Spleen (tissue), 11 donors: ENCODE measurements around the gene KIAA0040. TPM values are rescaled to one million over a fixed set of nuclear protein-coding genes. Genes with fewer than 3 reads are reported as not detected.

ENCODE experiments used
- DNase-seq: peaks from one replicate; pipeline ENCODE4 v3.0.0-alpha.2; 2020
- H3K27ac ChIP-seq, 8 donors: fragments of 200-600 bp; sonication (generic) in 7 of 8; 1 replicate in 4 of 8; 2 replicates in 4 of 8; pipeline versions ENCODE4 v1.5.0 to v1.8.0; 2016 to 2021; ENCODE audit warnings: inconsistent platforms in 4 of 8, mild to moderate bottlenecking in 4 of 8, moderate library complexity in 1 of 8
- H3K27me3 ChIP-seq, 7 donors: fragments of 200-600 bp; sonication (generic) in 6 of 7; replicated peaks in 1 of 7; 1 replicate in 4 of 7; 2 replicates in 3 of 7; pipeline versions ENCODE4 v1.5.0 to v1.8.0; 2016 to 2021; ENCODE audit warnings: inconsistent platforms in 3 of 7, mild to moderate bottlenecking in 1 of 7
- H3K36me3 ChIP-seq, 6 donors: fragments of 200-600 bp; sonication (generic) in 5 of 6; 1 replicate in 4 of 6; 2 replicates in 2 of 6; pipeline versions ENCODE4 v1.5.0 to v1.8.0; 2016 to 2021; ENCODE audit warnings: inconsistent platforms in 2 of 6
- H3K4me1 ChIP-seq, 6 donors: fragments of 200-600 bp; sonication (generic) in 5 of 6; 1 replicate in 3 of 6; 2 replicates in 3 of 6; pipeline versions ENCODE4 v1.5.0 to v1.8.0; 2016 to 2021; ENCODE audit warnings: inconsistent platforms in 3 of 6
- H3K4me3 ChIP-seq, 8 donors: fragments of 200-600 bp; sonication (generic) in 7 of 8; 1 replicate in 4 of 8; 2 replicates in 4 of 8; pipeline versions ENCODE4 v1.5.0 to v1.8.0; 2016 to 2021; ENCODE audit warnings: inconsistent platforms in 4 of 8, mild to moderate bottlenecking in 4 of 8, moderate library complexity in 2 of 8
- H3K9me3 ChIP-seq, 8 donors: fragments of 200-600 bp; sonication (generic) in 7 of 8; 1 replicate in 4 of 8; 2 replicates in 4 of 8; pipeline versions ENCODE4 v1.5.0 to v1.8.0; 2016 to 2021; ENCODE audit warnings: inconsistent platforms in 4 of 8
- CTCF ChIP-seq, 11 experiments: fragments of 200-600 bp in 7 of 11; fragments of 450-650 bp in 4 of 11; sonication (generic) in 4 of 11; IDR thresholded peaks in 8 of 11; conservative IDR thresholded peaks in 3 of 11; 1 replicate in 7 of 11; 2 replicates in 4 of 11; pipeline versions ENCODE4 v1.4.0 to v1.8.0; 2016 to 2021; ENCODE audit warnings: antibody characterized with exemption in 11 of 11, inconsistent platforms in 4 of 11, mild to moderate bottlenecking in 1 of 11
- POLR2A ChIP-seq, 3 donors: fragments of 450-650 bp; IDR thresholded peaks; one replicate each; pipeline ENCODE4 v1.5.1; 2017; ENCODE audit warnings: antibody characterized with exemption in 3 of 3, mild to moderate bottlenecking in 1 of 3
- POLR2AphosphoS5 ChIP-seq, 3 donors: sonication (generic); formaldehyde crosslinking; IDR thresholded peaks; one replicate each; pipeline ENCODE4 v1.5.1; 2017; ENCODE audit warnings: antibody characterized with exemption in 3 of 3
- WGBS, 5 donors: extraction: QIAGEN DNeasy Blood & Tissue Kit in 3 of 5; methylation state at CpG; one replicate each; pipeline versions ENCODE4 v1.1.5 to v1.1.7; 2013 to 2018; 5-methylcytosine and 5-hydroxymethylcytosine counted together
- intact Hi-C: fragments of 100-400 bp; cut with DNase I; formaldehyde crosslinking; loops from one replicate; pipeline ENCODE4 v1.15.0; 2023; ENCODE audit warnings: low total_unique reads
- polyA plus RNA-seq, 3 donors: library from polyadenylated mRNA; stranded (reverse); fragments of 200-250 nt; gene quantifications; one replicate each; pipeline ENCODE4 v1.2.1, GENCODE V29; 2013
- total RNA-seq, 7 donors: library from RNA; depleted of rRNA in 3 of 7; stranded (reverse); fragments of >200 nt in 3 of 7; fragmentation: NEBNext Ultra II Directional in 4 of 7; extraction: Animal tissue kit (Norgen Biotek cat#: 25700) in 4 of 7; gene quantifications; one replicate each; pipeline versions ENCODE4 v1.1.0 to v1.2.1, GENCODE V29; 2016 to 2021
- donor health status: healthy with polysubstance abuse.
- donor health status: DM: no; HTN: no; CAD: no; lungs with moderate emphysema.
- donor health status: DM: no; HTN: no; CAD: no.
- donor health status: Bipolar disorder and iron deficiency.
- donor health status: healthy.
- donor health status: DM: no; HTN: no; CAD: no.
- donor health status: DM: yes; HTN: yes; CAD: no.

The KIAA0040 gene
- total and polyA plus RNA-seq, 10 donors, result 13.7 to 111 (median 48.1) TPM

GRCh38 chr1:175197531-175197930, 5.0 kb upstream of the KIAA0040 start:
- peaks cover 5 to 80% (median 48%) of the 10 kb centered on the region in 6 donors for H3K4me1 ChIP-seq
- intact Hi-C loops, result no loop called here
- no peak for TF ChIP-seq POLR2A (IDR thresholded peaks at IDR 0.05)
- no peak for TF ChIP-seq POLR2AphosphoS5 (IDR thresholded peaks at IDR 0.05)
- no peak for TF ChIP-seq CTCF (IDR thresholded peaks at IDR 0.05 in 8 of 11, conservative IDR thresholded peaks at IDR 0.05 in 3 of 11)
- H3K9me3 ChIP-seq, result no peaks in the 10 kb centered on the region
- H3K4me3 ChIP-seq, result no peak overlapping the region
- H3K27ac ChIP-seq, result peak overlapping the region; percentile 21 to 73 (median 58)
- no peaks in the 10 kb centered on the region for H3K36me3 ChIP-seq
- H3K27me3 ChIP-seq, result no peaks in the 10 kb centered on the region
- no peak for DNase-seq
- 26 to 49% (median 38%) methylated on average over 2 of the region's 2 CpGs for WGBS, 5 donors

GRCh38 chr1:175195798-175196197, 3.2 kb upstream of the KIAA0040 start:
- intact Hi-C loops, result no loop called here

GRCh38 chr1:175195281-175195680, 2.7 kb upstream of the KIAA0040 start:
- WGBS, 5 donors, result 0 to 3% (median 0%) methylated on average over 1 of the region's 1 CpG

More at GRCh38 chr1:175195798-175196197, 3.2 kb upstream of the KIAA0040 start:
- WGBS, 5 donors, result 52 to 65% (median 56%) methylated on average over 3 of the region's 3 CpGs
- Histone ChIP-seq H3K4me1 (peaks cover 7 to 72% (median 53%) of the 10 kb centered on the region in 6 donors), H3K4me3 (no peak overlapping the region), H3K36me3 (no peaks in the 10 kb centered on the region), H3K9me3 (no peaks in the 10 kb centered on the region), H3K27ac (peak overlapping the region in 4 of 8 donors; percentile 23 to 95 (median 90)), H3K27me3 (no peaks in the 10 kb centered on the region)
- no peak for TF ChIP-seq POLR2A (IDR thresholded peaks at IDR 0.05)
- TF ChIP-seq POLR2AphosphoS5 (IDR thresholded peaks at IDR 0.05), result no peak
- TF ChIP-seq CTCF (IDR thresholded peaks at IDR 0.05 in 8 of 11, conservative IDR thresholded peaks at IDR 0.05 in 3 of 11), result no peak
- DNase-seq, result no peak

GRCh38 chr1:175193527-175193910, 943 bp upstream of the KIAA0040 start:
- Histone ChIP-seq H3K4me3 (peak overlapping the region in 3 of 8 donors; percentile 65 to 81 (median 68)), H3K9me3 (no peaks in the 10 kb centered on the region), H3K36me3 (peaks cover 0 to 2% (median 0%) of the 10 kb centered on the region in 6 donors), H3K27ac (peak overlapping the region; percentile 81 to 95 (median 89)), H3K4me1 (peaks cover 25 to 88% (median 73%) of the 10 kb centered on the region in 6 donors), H3K27me3 (no peaks in the 10 kb centered on the region)
- no peak for TF ChIP-seq POLR2AphosphoS5 (IDR thresholded peaks at IDR 0.05)
- no peak for DNase-seq
- WGBS, 5 donors, result 76 to 84% (median 79%) methylated on average over 4 of the region's 4 CpGs
- intact Hi-C loops, result no loop called here

More at GRCh38 chr1:175195281-175195680, 2.7 kb upstream of the KIAA0040 start:
- Histone ChIP-seq H3K27ac (peak overlapping the region in 4 of 8 donors; percentile 89 to 95 (median 90)), H3K9me3 (no peaks in the 10 kb centered on the region), H3K36me3 (no peaks in the 10 kb centered on the region), H3K4me1 (peaks cover 12 to 72% (median 56%) of the 10 kb centered on the region in 6 donors), H3K4me3 (no peak overlapping the region), H3K27me3 (no peaks in the 10 kb centered on the region)
- TF ChIP-seq POLR2AphosphoS5 (IDR thresholded peaks at IDR 0.05) (no peak), POLR2A (IDR thresholded peaks at IDR 0.05) (no peak), CTCF (IDR thresholded peaks at IDR 0.05 in 8 of 11, conservative IDR thresholded peaks at IDR 0.05 in 3 of 11) (no peak)
- no peak for DNase-seq
- intact Hi-C loops, result no loop called here
